K562 (cell line): ENCODE measurements around the gene PLD1. TPM values are rescaled to one million over a fixed set of nuclear protein-coding genes. Genes with fewer than 3 reads are reported as not detected.

ENCODE experiments used
- FOXM1 ChIP-seq, 2 experiments: fragments of 450-650 bp in 1 of 2; sonication (generic) in 1 of 2; formaldehyde crosslinking in 1 of 2; IDR thresholded peaks; 2 replicates each; pipeline versions ENCODE4 v1.6.1 to v1.9.0; 2017 to 2022; ENCODE audit warnings: low read depth in 2 of 2, mild to moderate bottlenecking in 2 of 2, missing genetic modification reagents in 1 of 2, moderate library complexity in 1 of 2
- HDAC1 ChIP-seq, 2 experiments: fragments of 450-650 bp; IDR thresholded peaks; 2 replicates each; pipeline ENCODE4 v1.6.1; 2016 to 2017; ENCODE audit warnings: inconsistent platforms in 1 of 2, mild to moderate bottlenecking in 1 of 2, moderate library complexity in 1 of 2
- MAFG ChIP-seq: fragments of 450-650 bp; conservative IDR thresholded peaks from 2 replicates; pipeline ENCODE4 v1.6.1; 2016; ENCODE audit warnings: missing genetic modification characterization, missing compliant biosample characterization
- MEIS2 ChIP-seq: fragments of 450-650 bp; IDR thresholded peaks from 2 replicates; pipeline ENCODE4 v1.6.1; 2014; ENCODE audit warnings: mild to moderate bottlenecking; ENCODE audit not compliant: partially characterized antibody
- NR2C2 ChIP-seq, 2 experiments: fragments of 200-800 bp in 1 of 2; sonication (Bioruptor generic) in 1 of 2; sonication (generic) in 1 of 2; formaldehyde crosslinking in 1 of 2; IDR thresholded peaks; 2 replicates each; pipeline versions ENCODE4 v1.6.1 to v1.8.0; 2016 to 2022; ENCODE audit warnings: mild to moderate bottlenecking in 1 of 2, missing compliant biosample characterization in 1 of 2, missing genetic modification characterization in 1 of 2, missing genetic modification reagents in 1 of 2
- TRIM24 ChIP-seq, 2 experiments: fragments of 450-650 bp; IDR thresholded peaks; 2 replicates each; pipeline ENCODE4 v1.6.1; 2016
- ZNF644 ChIP-seq: fragments of 200-800 bp; sonication (Bioruptor generic); IDR thresholded peaks from 2 replicates; pipeline ENCODE4 v1.6.1; 2016; ENCODE audit warnings: low read depth, missing genetic modification characterization, missing compliant biosample characterization
- polyA plus RNA-seq, 8 experiments: library from polyadenylated mRNA; depleted of rRNA in 4 of 8; stranded (reverse) in 5 of 8; unstranded in 3 of 8; fragments of >200 nt; fragmentation: Nextera tagmentation in 2 of 8; fragmentation: Illumina TruSeq in 1 of 8; extraction: Ambion mirVana in 2 of 8; extraction: Trizol in 1 of 8; gene quantifications; 2 replicates each; pipeline versions ENCODE4 v1.2.1 to v1.2.3, GENCODE V29; 2011 to 2014; ENCODE audit warnings: inconsistent platforms in 1 of 8, missing spikeins in 1 of 8
- total RNA-seq, 7 experiments: library from RNA; depleted of rRNA in 6 of 7; stranded (reverse); fragments of >200 nt in 6 of 7; fragmentation: Illumina TruSeq in 2 of 7; extraction: Trizol in 2 of 7; gene quantifications; 2 replicates each; pipeline versions ENCODE4 v1.2.1 to v1.2.3, GENCODE V29; 2011 to 2021; ENCODE audit warnings: low replicate concordance in 1 of 7
- TF ChIP-seq, protein P1 (sequence below): sonication (generic); formaldehyde crosslinking; IDR thresholded peaks from 2 replicates; pipeline ENCODE4 v1.8.0; 2023; ENCODE audit warnings: mild to moderate bottlenecking, missing genetic modification reagents
- TF ChIP-seq, protein P2 (sequence below): fragments of 450-650 bp; IDR thresholded peaks from 2 replicates; pipeline ENCODE4 v1.6.1; 2016
- TF ChIP-seq, protein P3 (sequence below): fragments of 450-650 bp; formaldehyde crosslinking; IDR thresholded peaks from 2 replicates; pipeline ENCODE4 v1.4.0; 2020; ENCODE audit warnings: mild to moderate bottlenecking, moderate library complexity
- TF ChIP-seq, protein P4 (sequence below), 2 experiments: fragments of 450-650 bp; IDR thresholded peaks; 2 replicates each; pipeline ENCODE4 v1.6.1; 2018; ENCODE audit warnings: mild to moderate bottlenecking in 2 of 2, low read depth in 1 of 2; ENCODE audit not compliant: partially characterized antibody in 2 of 2

Gene PLD1
- total and polyA plus RNA-seq, 9 of the 15 experiments (the other 6 are each of a cell fraction or from before 2014, with no cell fraction given) = 8.4 to 26.1 (median 18.6) TPM

DNA sequence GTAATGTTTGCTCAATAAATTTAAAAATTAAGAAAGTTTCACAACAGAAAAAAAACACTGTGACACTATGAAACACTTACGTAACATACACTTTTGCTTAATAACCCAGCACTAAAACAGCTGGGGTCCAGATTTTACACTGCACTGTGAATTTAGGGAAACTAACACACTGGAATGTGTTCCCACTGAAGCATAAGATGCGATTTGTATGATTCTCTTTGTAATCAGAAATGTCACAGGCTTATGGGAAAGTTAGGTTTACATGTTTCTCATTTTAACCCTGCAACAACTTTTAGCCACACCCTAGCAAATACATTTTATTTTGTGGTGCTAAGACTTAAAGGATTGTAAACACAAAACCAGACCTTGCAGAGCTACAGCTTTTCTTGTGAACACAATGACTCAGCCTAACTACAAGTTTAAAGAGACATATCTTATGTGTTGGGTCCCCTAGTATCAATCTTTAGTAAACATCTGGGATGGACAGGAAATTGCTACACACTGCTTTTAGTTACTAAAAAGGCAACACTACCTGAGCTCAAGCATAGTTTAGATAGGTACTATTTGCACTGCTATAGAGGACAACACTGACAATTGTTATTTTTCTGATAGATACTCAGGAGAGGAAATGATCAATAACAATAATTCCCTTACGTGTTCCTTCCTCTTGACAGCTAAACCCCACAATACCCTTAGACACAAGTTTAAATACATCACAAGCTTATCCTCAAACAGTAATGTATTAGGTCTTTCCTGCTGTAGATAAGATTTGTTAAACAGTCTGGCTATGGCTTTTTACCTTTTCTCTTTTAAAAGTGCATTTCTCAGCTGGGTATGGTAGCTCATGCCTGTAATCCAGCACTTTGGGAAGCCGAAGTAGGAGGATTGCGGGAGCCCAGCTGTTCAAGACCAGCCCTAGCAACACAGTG is 3.8 kb downstream of the PLD1 start (continued):
- TF ChIP-seq, protein P1, sequence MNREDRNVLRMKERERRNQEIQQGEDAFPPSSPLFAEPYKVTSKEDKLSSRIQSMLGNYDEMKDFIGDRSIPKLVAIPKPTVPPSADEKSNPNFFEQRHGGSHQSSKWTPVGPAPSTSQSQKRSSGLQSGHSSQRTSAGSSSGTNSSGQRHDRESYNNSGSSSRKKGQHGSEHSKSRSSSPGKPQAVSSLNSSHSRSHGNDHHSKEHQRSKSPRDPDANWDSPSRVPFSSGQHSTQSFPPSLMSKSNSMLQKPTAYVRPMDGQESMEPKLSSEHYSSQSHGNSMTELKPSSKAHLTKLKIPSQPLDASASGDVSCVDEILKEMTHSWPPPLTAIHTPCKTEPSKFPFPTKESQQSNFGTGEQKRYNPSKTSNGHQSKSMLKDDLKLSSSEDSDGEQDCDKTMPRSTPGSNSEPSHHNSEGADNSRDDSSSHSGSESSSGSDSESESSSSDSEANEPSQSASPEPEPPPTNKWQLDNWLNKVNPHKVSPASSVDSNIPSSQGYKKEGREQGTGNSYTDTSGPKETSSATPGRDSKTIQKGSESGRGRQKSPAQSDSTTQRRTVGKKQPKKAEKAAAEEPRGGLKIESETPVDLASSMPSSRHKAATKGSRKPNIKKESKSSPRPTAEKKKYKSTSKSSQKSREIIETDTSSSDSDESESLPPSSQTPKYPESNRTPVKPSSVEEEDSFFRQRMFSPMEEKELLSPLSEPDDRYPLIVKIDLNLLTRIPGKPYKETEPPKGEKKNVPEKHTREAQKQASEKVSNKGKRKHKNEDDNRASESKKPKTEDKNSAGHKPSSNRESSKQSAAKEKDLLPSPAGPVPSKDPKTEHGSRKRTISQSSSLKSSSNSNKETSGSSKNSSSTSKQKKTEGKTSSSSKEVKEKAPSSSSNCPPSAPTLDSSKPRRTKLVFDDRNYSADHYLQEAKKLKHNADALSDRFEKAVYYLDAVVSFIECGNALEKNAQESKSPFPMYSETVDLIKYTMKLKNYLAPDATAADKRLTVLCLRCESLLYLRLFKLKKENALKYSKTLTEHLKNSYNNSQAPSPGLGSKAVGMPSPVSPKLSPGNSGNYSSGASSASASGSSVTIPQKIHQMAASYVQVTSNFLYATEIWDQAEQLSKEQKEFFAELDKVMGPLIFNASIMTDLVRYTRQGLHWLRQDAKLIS (CRISPR knock-in tag) = no peak
- TF ChIP-seq HDAC1 (IDR thresholded peaks at IDR 0.05) (0 out of 4 replicates have a peak, but pooled peaks of 1 of the 2 experiments have one; percentile 58), MEIS2 (peak; percentile 38), MAFG (tag) (peak; percentile 87), TRIM24 (IDR thresholded peaks at IDR 0.05) (peak in 1 of 2 experiments; percentile 52; a peak in 1 of 4 replicates), ZNF644 (tag) (peak; percentile 53; the same call in 1 of the 2 replicates), FOXM1 (IDR thresholded peaks at IDR 0.05; ENCODE audit: low read depth) (peak; percentile 25; the same call in 1 of the 2 replicates), FOXM1 (CRISPR knock-in tag; IDR thresholded peaks at IDR 0.05; ENCODE audit: low read depth) (no peak), NR2C2 (CRISPR knock-in tag; IDR thresholded peaks at IDR 0.05) (no peak), NR2C2 (tag; IDR thresholded peaks at IDR 0.05) (peak; percentile 31; the same call in 1 of the 2 replicates)
- TF ChIP-seq, protein P2, sequence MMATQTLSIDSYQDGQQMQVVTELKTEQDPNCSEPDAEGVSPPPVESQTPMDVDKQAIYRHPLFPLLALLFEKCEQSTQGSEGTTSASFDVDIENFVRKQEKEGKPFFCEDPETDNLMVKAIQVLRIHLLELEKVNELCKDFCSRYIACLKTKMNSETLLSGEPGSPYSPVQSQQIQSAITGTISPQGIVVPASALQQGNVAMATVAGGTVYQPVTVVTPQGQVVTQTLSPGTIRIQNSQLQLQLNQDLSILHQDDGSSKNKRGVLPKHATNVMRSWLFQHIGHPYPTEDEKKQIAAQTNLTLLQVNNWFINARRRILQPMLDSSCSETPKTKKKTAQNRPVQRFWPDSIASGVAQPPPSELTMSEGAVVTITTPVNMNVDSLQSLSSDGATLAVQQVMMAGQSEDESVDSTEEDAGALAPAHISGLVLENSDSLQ = peak; percentile 45
- TF ChIP-seq, protein P3, sequence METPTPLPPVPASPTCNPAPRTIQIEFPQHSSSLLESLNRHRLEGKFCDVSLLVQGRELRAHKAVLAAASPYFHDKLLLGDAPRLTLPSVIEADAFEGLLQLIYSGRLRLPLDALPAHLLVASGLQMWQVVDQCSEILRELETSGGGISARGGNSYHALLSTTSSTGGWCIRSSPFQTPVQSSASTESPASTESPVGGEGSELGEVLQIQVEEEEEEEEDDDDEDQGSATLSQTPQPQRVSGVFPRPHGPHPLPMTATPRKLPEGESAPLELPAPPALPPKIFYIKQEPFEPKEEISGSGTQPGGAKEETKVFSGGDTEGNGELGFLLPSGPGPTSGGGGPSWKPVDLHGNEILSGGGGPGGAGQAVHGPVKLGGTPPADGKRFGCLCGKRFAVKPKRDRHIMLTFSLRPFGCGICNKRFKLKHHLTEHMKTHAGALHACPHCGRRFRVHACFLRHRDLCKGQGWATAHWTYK (CRISPR knock-in tag) = no peak
- TF ChIP-seq, protein P4, sequence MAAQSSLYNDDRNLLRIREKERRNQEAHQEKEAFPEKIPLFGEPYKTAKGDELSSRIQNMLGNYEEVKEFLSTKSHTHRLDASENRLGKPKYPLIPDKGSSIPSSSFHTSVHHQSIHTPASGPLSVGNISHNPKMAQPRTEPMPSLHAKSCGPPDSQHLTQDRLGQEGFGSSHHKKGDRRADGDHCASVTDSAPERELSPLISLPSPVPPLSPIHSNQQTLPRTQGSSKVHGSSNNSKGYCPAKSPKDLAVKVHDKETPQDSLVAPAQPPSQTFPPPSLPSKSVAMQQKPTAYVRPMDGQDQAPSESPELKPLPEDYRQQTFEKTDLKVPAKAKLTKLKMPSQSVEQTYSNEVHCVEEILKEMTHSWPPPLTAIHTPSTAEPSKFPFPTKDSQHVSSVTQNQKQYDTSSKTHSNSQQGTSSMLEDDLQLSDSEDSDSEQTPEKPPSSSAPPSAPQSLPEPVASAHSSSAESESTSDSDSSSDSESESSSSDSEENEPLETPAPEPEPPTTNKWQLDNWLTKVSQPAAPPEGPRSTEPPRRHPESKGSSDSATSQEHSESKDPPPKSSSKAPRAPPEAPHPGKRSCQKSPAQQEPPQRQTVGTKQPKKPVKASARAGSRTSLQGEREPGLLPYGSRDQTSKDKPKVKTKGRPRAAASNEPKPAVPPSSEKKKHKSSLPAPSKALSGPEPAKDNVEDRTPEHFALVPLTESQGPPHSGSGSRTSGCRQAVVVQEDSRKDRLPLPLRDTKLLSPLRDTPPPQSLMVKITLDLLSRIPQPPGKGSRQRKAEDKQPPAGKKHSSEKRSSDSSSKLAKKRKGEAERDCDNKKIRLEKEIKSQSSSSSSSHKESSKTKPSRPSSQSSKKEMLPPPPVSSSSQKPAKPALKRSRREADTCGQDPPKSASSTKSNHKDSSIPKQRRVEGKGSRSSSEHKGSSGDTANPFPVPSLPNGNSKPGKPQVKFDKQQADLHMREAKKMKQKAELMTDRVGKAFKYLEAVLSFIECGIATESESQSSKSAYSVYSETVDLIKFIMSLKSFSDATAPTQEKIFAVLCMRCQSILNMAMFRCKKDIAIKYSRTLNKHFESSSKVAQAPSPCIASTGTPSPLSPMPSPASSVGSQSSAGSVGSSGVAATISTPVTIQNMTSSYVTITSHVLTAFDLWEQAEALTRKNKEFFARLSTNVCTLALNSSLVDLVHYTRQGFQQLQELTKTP (IDR thresholded peaks at IDR 0.05; ENCODE audit: low read depth in 1 of 2, partially characterized antibody in 2 of 2) = peak in 1 of 2 experiments; percentile 46
